ENCODE measurements around the gene GSN.

Gene GSN

DNA sequence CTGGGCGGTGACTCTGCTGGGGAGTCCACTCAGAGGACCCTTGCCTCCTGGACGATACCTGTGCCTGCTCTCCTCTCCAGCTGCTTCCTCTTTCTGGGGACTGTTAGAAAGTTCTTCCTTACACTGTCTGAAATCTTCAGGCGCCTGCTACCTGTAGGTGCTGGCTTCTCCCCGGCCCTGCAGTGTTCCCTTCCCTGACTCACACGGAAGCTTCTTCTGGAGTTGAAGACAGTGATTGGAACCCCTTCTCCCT, 562 bp downstream of the GSN start:
- no peak overlapping the region; the same call in 1 of the 2 replicates for H3K27ac ChIP-seq
- TF ChIP-seq, protein P1, sequence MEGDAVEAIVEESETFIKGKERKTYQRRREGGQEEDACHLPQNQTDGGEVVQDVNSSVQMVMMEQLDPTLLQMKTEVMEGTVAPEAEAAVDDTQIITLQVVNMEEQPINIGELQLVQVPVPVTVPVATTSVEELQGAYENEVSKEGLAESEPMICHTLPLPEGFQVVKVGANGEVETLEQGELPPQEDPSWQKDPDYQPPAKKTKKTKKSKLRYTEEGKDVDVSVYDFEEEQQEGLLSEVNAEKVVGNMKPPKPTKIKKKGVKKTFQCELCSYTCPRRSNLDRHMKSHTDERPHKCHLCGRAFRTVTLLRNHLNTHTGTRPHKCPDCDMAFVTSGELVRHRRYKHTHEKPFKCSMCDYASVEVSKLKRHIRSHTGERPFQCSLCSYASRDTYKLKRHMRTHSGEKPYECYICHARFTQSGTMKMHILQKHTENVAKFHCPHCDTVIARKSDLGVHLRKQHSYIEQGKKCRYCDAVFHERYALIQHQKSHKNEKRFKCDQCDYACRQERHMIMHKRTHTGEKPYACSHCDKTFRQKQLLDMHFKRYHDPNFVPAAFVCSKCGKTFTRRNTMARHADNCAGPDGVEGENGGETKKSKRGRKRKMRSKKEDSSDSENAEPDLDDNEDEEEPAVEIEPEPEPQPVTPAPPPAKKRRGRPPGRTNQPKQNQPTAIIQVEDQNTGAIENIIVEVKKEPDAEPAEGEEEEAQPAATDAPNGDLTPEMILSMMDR (conservative IDR thresholded peaks at IDR 0.05), result no peak

DNA sequence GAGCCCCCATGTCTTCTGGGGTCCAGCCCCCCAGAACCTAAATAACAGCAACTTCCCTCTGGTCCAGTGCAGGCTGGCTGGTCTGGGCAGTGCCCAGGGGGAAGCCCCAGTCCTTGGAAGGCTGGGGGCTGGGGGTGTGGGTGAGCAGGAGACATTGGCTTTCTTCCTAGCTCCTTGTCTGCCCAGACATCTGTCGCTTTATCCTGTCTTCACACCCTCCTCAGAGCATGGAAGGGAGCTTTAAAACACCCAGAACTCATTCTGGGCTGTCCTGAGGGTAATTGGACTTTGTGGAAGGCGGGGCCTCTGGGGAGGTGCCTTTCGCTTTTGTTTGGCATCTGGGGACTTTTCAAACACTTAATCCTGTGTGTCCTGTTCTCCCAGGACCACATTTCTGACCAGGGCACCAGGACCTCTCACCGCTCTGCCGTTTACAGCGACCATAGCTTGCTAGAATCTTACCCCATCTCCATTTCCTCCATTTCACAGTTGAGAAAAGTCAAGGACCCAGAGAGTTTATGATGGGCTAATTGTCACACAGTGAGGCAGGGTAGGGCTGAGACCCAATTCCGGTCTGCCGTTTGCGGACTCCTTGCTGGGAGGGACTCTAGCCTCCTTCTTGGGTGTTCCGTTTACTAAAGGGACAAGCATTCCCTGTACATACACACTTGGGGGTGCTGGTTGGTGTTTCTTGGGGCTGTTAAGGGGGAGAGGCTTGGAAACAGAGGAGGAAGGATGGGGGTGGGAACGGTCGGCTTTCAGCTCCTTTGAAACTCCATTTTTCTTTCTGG, 1.1 kb downstream of the GSN start:
- TF ChIP-seq, protein P1 (conservative IDR thresholded peaks at IDR 0.05), result no peak
- no peak overlapping the region; the same call in 1 of the 2 replicates for H3K27ac ChIP-seq

DNA sequence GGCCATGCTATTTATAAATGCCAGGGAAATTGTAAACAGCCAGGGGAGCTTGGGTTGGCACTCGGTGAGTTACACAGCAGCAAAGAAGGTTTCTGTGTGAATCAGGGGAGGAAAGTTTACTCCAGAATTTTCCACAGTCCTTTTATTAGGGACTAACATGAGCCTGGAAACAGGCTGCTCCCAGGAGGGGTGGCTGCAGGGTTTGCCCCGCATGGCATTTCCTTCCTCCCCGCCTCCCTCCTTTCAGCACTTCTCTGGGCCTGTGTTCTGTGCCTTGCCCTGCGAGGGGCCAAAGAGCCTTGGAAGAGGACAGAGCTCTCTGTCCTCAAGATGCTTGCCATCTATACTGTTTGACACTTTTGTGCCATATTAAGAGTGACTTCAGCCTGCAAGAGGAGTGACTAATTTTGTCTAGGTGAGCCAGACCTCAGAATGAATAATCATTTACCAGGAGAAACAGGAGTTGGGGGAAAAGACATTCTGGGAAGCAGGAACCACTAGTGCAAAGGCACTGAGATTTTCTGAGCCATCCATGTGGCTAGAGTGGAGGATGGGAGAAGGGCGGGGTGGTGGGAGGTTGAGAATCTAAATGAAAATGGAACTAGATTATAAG, 1.8 kb downstream of the GSN start:
- TF ChIP-seq, protein P1 (conservative IDR thresholded peaks at IDR 0.05), result no peak
- H3K27ac ChIP-seq, result no peak overlapping the region

DNA sequence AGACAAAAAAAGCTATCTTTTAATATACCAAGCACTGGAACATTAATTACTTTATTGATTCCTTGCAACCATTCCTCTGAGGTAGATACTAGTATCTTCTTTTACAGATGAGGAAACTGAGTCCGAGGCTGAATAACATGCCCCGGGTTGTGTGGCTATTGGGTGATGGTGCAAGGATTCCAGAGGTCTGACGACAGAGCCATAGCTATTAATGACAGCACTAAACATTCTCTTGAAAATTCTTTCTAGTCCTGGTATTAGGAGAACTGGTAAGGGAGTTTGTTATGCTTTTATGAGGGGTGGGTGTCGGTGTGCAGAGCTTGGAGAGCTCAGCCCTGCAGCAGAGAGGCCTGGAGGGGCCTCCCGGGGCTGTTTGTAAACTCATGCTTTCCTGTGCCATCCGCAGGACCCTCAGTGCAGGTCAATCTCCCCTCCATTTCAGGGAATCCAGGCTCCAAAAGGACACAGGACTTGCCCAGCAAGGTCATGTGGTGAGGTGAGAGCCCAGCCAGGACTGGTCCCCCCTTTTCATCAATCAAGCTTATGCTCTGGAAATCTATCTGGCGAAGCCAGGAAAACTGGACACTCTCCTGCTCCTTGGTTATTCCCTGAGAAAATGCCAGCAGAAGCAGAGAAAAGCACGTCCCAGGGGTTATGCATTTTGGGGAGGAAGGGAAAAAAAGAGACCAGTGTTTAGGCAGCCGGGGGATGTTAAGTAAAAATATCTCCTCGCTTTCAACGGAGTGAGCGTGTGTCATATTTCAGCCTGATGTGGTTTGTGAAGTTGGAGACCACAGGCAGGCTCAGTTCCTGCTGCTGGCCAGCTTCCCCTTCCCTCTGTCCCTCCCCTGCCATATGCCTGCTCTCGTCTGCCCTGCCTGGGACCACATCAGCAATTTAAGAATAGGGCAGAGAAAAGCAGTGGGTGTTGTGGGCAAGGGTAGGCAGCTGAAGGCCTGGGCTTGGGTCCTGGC, 3.7 kb downstream of the GSN start:
- TF ChIP-seq, protein P1 (conservative IDR thresholded peaks at IDR 0.05), result no peak
- H3K27ac ChIP-seq, result no peak overlapping the region

DNA sequence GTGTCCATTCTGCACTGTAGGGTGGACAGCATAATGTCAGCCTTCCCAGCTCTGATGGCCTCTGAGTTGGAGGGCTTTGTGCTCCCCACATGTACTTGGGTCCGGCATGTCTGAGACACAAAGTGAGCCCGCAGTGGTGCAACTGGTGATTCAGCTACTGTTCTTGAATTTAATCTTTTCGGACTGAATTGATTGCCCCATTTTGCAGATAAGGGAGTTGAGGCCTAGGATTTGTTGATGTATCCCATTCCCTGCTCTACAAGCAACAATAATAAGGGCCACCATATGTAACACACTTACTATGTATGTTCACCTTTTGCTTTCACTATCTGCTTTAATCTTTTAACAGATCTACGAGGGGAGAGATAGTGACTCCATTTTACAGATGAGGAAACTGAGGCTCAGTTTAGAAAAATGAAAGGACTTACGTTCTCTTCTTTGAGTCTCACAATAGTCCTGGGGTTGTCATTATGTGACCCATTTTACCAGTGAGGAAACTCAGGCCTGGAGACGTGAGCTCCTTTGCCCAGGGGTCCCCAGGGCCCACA, 4.5 kb downstream of the GSN start:
- H3K27ac ChIP-seq, result no peak overlapping the region
- TF ChIP-seq, protein P1 (conservative IDR thresholded peaks at IDR 0.05), result no peak

DNA sequence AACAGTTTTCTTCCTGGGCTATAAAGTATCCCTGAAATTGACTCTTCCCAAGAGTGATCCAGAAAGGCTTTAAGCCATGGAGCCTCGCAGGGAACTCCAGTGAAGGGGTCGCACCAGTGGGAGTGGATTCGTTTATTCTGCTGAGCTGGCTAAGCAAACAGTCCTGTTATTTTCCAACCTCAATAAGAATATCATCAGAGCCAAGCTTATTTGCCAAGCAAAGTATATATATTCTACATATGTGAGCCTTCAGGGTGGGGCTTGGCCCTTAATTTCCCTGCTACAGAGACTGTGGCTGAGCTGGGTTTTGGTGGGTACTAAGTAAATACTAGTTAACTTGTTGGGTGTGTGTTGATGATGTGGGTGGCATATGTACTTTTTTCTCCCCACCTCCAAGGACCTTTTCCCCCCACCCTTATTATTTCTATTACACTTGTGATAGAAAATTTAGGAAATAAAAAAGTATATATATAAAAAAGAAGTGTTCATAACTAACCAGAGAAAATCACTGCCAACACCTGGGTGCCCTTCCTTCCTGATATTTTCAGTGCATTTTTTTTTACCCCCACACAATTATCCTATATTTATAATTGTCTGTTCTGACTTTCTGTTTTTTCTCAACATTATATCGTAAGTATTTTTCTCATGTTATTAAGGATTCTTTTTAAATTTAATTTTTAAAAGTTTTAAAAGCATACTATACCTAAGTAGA, 5.3 kb downstream of the GSN start:
- TF ChIP-seq, protein P1 (conservative IDR thresholded peaks at IDR 0.05), result no peak

More for the DNA sequence above, 5.3 kb downstream of the GSN start:
- no peak overlapping the region for H3K27ac ChIP-seq

All from VCaP (cell line).